Hypothalamus (tissue), 51 donors: ENCODE results near the gene KCTD8.

Source experiments
- DNase-seq, 51 donors: peaks; one replicate each; lab custom pipeline; 2025; lab: John Stamatoyannopoulos, UW

The KCTD8 gene

DNA sequence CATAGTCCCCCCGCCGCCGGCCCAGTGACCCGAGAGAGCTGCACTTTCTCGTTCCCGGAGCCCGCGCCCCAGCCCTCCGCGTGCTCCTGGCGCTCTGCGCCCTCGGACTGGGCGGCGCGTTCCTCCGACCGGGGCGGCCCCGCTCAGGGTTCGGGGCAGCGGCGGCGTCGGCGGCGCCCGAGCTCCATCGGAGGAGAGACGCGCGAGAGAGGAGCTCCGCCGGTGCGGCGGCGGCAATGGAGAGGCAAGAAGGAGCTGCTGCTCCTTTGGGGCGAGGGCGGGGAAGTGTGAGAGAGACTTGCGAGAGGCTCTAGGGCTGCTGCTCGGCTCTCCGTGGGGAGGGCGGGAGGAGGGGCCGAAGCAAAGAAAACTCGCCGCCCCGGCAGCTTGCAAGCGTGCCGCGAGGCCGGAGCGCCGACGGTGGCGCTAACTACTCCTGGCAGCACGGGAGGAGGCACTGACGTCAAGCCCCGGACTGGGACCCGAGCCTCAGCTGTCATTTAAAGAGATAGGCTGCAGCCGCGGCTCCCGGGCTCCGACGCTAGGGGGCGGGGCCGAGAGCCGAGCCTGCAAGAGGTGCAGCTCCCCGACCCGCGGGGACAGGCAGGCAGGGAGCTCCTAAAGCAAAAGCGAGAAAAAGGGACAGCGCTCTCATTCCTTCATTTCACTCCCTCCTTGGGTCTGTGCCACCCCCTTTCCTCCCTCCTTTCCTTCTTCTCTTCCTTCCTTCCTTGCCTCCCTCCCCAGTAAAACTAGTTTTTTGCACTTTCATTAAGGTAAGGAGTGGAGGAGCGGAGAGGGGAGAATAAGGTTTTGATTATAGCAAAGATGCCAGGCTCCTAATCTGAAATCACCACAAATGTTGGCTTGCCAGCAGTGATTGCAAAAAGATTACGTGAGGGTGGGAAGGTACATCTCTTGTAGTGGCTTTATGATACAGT lies at the start of gene KCTD8:
Gene KCTD8 (minus strand): TSS at position 289 of the 941 bp plus-strand sequence.
- DNase-seq = peak; percentile 16 to 98 (median 89)

GRCh38 chr4:44494810-44495701 lies 46.4 kb upstream of the KCTD8 start:
- no peak for DNase-seq

- no peak for DNase-seq
Measured at GRCh38 chr4:44493924-44494323, 45.3 kb upstream of the KCTD8 start.

GRCh38 chr4:44487341-44487740 lies 38.7 kb upstream of the KCTD8 start:
- DNase-seq = no peak

DNA sequence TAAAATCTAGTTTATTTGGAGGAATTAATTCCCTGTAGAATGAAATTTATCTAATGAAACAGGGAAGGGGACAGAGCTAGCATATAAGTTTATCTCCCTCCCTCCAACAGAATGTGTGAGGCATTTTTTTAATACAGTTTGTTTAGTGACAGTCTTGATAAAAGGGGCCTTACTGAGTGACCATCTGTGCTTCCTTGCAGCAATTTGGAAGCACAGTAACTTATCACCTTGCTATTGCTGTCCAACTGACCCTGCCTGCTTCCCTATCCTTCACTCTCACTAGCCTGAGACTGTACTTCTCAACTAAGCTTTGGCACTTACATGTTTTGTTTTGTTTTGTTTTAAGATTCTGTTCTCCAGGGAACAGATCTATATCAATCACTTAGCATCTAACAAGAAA lies 31.1 kb upstream of the KCTD8 start:
- no peak for DNase-seq

DNA sequence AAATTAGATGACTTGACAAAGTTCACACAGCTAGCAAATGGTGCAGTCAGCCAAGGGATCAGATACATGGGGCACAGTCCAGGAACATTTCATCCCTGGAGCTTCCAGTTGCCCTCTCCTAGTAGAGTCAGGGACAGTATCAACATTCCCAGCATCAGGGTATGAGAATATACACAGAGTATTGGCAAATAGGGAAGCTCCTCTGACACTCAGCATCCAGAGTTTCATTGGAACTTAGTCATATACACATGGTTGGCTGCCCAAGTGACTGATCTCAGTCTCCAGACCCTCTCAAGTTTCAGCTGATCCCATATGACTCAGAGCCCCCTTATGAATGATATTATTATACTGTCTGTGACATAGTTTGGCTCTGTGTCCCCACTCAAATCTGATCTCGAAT lies 13.7 kb upstream of the KCTD8 start:
- DNase-seq = no peak

GRCh38 chr4:44447563-44448504 lies 775 bp downstream of the KCTD8 start:
- DNase-seq = peak in 50 of 51 donors; percentile 1 to 72 (median 50)

- DNase-seq = peak in 18 of 51 donors; percentile 5 to 46 (median 18)
Measured at GRCh38 chr4:44446801-44447562, 1.6 kb downstream of the KCTD8 start.

GRCh38 chr4:44446191-44446590 lies 2.4 kb downstream of the KCTD8 start:
- DNase-seq = peak in 4 of 51 donors; percentile 1 to 53 (median 8)

GRCh38 chr4:44438687-44439086 lies 9.9 kb downstream of the KCTD8 start:
- DNase-seq = no peak

- no peak for DNase-seq
Measured at GRCh38 chr4:44434247-44434646, 14.4 kb downstream of the KCTD8 start.

GRCh38 chr4:44425614-44426208 lies 22.9 kb downstream of the KCTD8 start:
- peak in 25 of 51 donors; percentile 1 to 49 (median 12) for DNase-seq

DNA sequence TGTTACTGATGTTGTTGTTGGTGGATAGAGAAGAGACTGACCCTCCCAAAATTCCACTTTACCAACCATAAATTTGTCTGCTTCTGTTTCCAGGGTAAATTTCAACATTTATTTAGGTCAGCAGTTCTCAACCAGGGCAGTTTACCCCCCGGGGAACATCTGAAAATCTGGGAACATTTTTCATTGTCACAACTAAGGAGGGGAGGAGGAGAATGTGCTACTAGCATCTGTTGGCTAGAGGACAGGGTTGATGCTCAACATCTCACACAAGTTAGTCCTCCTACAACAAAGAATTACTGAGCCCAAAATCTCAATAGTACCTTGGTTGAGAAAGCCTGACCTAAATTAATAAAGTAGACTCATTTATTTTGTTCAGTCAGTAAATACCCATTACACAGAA lies 25.7 kb downstream of the KCTD8 start:
- no peak for DNase-seq

- DNase-seq = no peak
Measured at GRCh38 chr4:44421330-44422065, 27.1 kb downstream of the KCTD8 start.

GRCh38 chr4:44415251-44415650 lies 33.4 kb downstream of the KCTD8 start:
- DNase-seq = no peak

DNA sequence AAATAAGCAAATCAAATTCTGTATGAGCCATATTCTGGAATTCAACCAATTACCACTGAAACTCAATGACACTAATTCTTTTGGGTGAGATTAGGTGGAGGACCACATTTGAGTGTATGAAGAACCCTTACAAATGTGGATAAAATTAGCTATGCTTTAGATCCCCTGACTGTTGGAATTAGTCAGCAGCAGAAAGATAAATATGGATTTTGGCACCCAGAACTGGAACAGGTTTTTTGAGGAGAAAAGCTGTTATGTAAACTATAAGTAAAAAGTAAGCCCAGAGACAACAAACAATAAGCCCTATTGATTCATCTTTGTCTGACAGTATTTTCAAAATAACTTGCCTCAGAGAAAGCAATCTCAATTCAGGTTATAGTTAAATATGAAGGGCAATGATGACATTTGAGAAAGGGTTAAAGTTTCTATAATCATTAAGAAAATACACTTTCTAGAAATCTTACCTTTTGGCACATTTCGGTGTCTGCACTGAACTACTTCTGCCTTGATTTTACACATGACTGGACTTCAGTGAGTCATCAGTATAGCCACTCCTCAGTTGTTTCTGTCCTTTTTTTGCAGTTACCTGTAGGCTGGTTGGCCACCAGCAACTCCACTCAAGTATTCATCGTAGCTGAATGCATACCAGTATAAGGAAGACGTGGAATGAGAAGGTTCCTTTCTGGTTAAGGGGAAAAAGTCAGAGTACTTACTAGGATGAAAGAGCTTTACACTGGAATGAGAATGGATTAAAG lies 80.0 kb downstream of the KCTD8 start:
- no peak for DNase-seq

DNA sequence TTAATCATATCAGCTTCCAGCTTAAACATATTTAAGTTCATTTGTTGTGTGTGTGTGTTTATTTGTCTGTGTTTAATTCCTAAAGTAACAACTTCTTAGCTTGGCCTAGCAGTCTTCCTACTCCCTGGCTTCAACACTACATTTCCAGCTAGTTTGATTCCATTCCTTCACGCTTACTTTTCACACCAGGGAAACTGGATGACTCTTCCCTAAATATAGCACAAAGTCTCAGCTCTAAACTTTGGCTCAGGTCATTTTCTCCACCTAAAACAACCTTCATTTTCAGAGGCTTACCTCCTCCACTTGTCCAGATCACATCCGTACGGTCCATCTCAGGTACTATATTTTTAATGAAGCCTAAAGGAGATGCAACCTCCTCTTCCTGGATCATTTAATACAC lies 94.4 kb downstream of the KCTD8 start:
- no peak for DNase-seq

GRCh38 chr4:44351069-44351468 lies 97.5 kb downstream of the KCTD8 start:
- DNase-seq = no peak
